HCT116 (cell line): ENCODE measurements around the gene ATXN1. TPM values are rescaled to one million over a fixed set of nuclear protein-coding genes. Genes with fewer than 3 reads are reported as not detected.

Source experiments
- ATAC-seq: fragments of 200-7000 bp; cut with Tn5 transposase; 2 replicates; pipeline ENCODE4 v1.9.1; 2020; ENCODE audit warnings: mild to moderate bottlenecking, moderate library complexity
- BruUV-seq: library from RNA; stranded (reverse); fragments of 400-500 nt; replicated peaks from 2 replicates; lab custom pipeline; 2021; lab: Mats Ljungman, UMichigan
- CTCF ChIA-PET: fragments of 300-600 bp; sonication (Branson Sonifier 250); formaldehyde crosslinking; loops from one replicate; lab custom pipeline; 2021; ENCODE audit warnings: antibody characterized with exemption; lab: Charles Lee
- POLR2A ChIA-PET: fragments of 300-600, 350-600 bp; sonication (Branson Sonifier 250); formaldehyde crosslinking; loops from one replicate; lab custom pipeline; 2021; ENCODE audit warnings: antibody characterized with exemption; lab: Charles Lee
- RAD21 ChIA-PET, 2 experiments: fragments of 300-600 bp; sonication (Branson Sonifier 250); formaldehyde crosslinking; loops; one replicate each; lab custom pipeline; 2023; ENCODE audit warnings: low total read pairs in 2 of 2; ENCODE audit not compliant: uncharacterized antibody in 2 of 2, unreplicated experiment in 2 of 2, low non-redundant PET in 1 of 2; lab: Charles Lee
- DNase-seq: peaks from one replicate; pipeline ENCODE4 v3.0.0-alpha.2; 2010; ENCODE audit warnings: low read depth, low spot score
- H2AFZ ChIP-seq: fragments of 200-600 bp; shearing (Covaris generic), sonication (generic); 2 replicates; pipeline ENCODE4 v1.6.1; 2017; ENCODE audit warnings: low read depth, mixed run types, mixed read lengths, antibody characterized with exemption, low read length; ENCODE audit not compliant: poor library complexity, severe bottlenecking
- H3K27ac ChIP-seq: 2 replicates; pipeline ENCODE4 v1.5.1; 2012; ENCODE audit warnings: low read depth, low read length
- H3K27me3 ChIP-seq: fragments of 200-600 bp; sonication (generic); 2 replicates; pipeline ENCODE4 v1.6.1; 2016; ENCODE audit warnings: mixed run types, low read length, mixed read lengths; ENCODE audit not compliant: insufficient read depth
- H3K36me3 ChIP-seq, 2 experiments: fragments of 200-500 bp in 1 of 2; fragments of 200-600 bp in 1 of 2; sonication (Bioruptor generic) in 1 of 2; sonication (generic) in 1 of 2; 2 replicates each; pipeline versions ENCODE4 v1.5.1 to v1.6.1; 2014 to 2016; ENCODE audit warnings: low read length in 2 of 2, inconsistent platforms in 1 of 2, mixed read lengths in 1 of 2, mixed run types in 1 of 2; ENCODE audit not compliant: insufficient read depth in 2 of 2, control insufficient read depth in 1 of 2
- H3K4me1 ChIP-seq, 2 experiments: fragments of 200-600 bp in 1 of 2; sonication (generic) in 1 of 2; 2 replicates each; pipeline versions ENCODE4 v1.5.1 to v1.6.1; 2012 to 2017; ENCODE audit warnings: low read length in 2 of 2, inconsistent platforms in 1 of 2, mild to moderate bottlenecking in 1 of 2, mixed read lengths in 1 of 2, mixed run types in 1 of 2, moderate library complexity in 1 of 2; ENCODE audit not compliant: insufficient read depth in 2 of 2, control insufficient read depth in 1 of 2
- H3K4me2 ChIP-seq: fragments of 200-600 bp; sonication (generic); 2 replicates; pipeline ENCODE4 v1.6.1; 2017; ENCODE audit warnings: mixed run types, low read length, mixed read lengths
- H3K4me3 ChIP-seq, 2 experiments: fragments of 200-600 bp in 1 of 2; sonication (generic) in 1 of 2; replicated peaks in 1 of 2; 2 replicates each; pipeline ENCODE4 v1.5.1; 2011 to 2016; ENCODE audit warnings: low read length in 2 of 2, control low read depth in 1 of 2, low read depth in 1 of 2, mild to moderate bottlenecking in 1 of 2, mixed read lengths in 1 of 2, mixed run types in 1 of 2
- H3K79me2 ChIP-seq: fragments of 200-600 bp; sonication (generic); 2 replicates; pipeline ENCODE4 v1.6.1; 2017; ENCODE audit warnings: mild to moderate bottlenecking, mixed run types, low read length, moderate library complexity, mixed read lengths; ENCODE audit not compliant: insufficient read depth
- H3K9ac ChIP-seq: fragments of 200-600 bp; sonication (generic); 2 replicates; pipeline ENCODE4 v1.6.1; 2016; ENCODE audit warnings: low read length, mixed read lengths
- H3K9me2 ChIP-seq: fragments of 200-600 bp; sonication (generic), shearing (Covaris generic); 2 replicates; pipeline ENCODE4 v1.6.1; 2017; ENCODE audit warnings: mixed run types, mild to moderate bottlenecking, moderate library complexity; ENCODE audit not compliant: insufficient read depth
- H3K9me3 ChIP-seq, 2 experiments: fragments of 200-500 bp in 1 of 2; fragments of 200-600 bp in 1 of 2; sonication (Bioruptor generic) in 1 of 2; sonication (generic) in 1 of 2; 2 replicates each; pipeline ENCODE4 v1.6.1; 2014 to 2017; ENCODE audit warnings: low read length in 2 of 2, mixed read lengths in 2 of 2, inconsistent platforms in 1 of 2, low read depth in 1 of 2, mild to moderate bottlenecking in 1 of 2, mixed run types in 1 of 2, moderate library complexity in 1 of 2; ENCODE audit not compliant: control insufficient read depth in 1 of 2, insufficient read depth in 1 of 2
- H4K20me1 ChIP-seq: fragments of 200-600 bp; sonication (generic), shearing (Covaris generic); 2 replicates; pipeline ENCODE4 v1.6.1; 2017; ENCODE audit warnings: mixed run types, mild to moderate bottlenecking, moderate library complexity; ENCODE audit not compliant: insufficient read depth
- EZH2phosphoT487 ChIP-seq: fragments of 200-600 bp; IDR thresholded peaks from 2 replicates; pipeline ENCODE4 v1.6.1; 2018; ENCODE audit warnings: antibody characterized with exemption, borderline replicate concordance
- SIN3A ChIP-seq: IDR thresholded peaks from 2 replicates; pipeline ENCODE4 v1.6.1; 2012; ENCODE audit warnings: low read depth
- SRF ChIP-seq: IDR thresholded peaks from 2 replicates; pipeline ENCODE4 v1.6.1; 2012; ENCODE audit warnings: low read depth
- TCF7L2 ChIP-seq: IDR thresholded peaks from 2 replicates; pipeline ENCODE4 v1.7.0; 2011; ENCODE audit warnings: borderline replicate concordance, inconsistent platforms; ENCODE audit not compliant: insufficient read depth, insufficient read length; ENCODE audit errors: extremely low read depth
- intact Hi-C: fragments of 100-400 bp; cut with micrococcal nuclease; formaldehyde crosslinking; loops from 2 replicates; pipeline ENCODE4 v1.10.0; 2022
- total RNA-seq: library from RNA; stranded (reverse); gene quantifications from one replicate; pipeline ENCODE4 v1.2.1, GENCODE V29; 2021; ENCODE audit not compliant: unreplicated experiment
- TF ChIP-seq, protein P1 (sequence below): IDR thresholded peaks from 2 replicates; pipeline ENCODE4 v1.6.1; 2012; ENCODE audit warnings: low read depth
- TF ChIP-seq, protein P2 (sequence below): IDR thresholded peaks from 2 replicates; pipeline ENCODE4 v1.6.1; 2012

ATXN1 gene
- total RNA-seq, 1 experiment from 2014 or later: 21.0 TPM

DNA sequence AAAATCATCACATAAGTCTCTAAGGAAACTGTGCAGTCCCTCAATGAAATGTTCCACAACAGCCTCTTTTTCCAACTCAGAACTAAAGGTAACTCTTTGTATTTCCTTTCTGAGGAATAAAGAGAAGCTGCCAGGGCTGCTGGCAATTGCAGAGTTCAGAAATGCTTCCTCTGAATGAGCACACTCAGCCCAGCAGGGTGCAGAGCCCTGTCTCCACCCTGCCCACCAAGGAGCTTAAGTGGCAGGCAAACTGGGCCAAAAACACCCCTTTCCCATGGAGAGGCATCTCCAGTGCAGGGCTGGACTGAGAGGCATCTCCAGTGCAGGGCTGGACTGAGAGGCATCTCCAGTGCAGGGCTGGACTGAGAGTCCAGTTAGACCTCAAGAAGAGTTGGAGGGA is 267.5 kb downstream of the ATXN1 start:
- no peak overlapping the region for H3K4me3 ChIP-seq
- RAD21 ChIA-PET: no interaction called here
- H3K4me2 ChIP-seq: no peak overlapping the region
- POLR2A ChIA-PET: no interaction called here
- H3K9me3 ChIP-seq: no peaks in the 10 kb centered on the region
- TF ChIP-seq, protein P1, sequence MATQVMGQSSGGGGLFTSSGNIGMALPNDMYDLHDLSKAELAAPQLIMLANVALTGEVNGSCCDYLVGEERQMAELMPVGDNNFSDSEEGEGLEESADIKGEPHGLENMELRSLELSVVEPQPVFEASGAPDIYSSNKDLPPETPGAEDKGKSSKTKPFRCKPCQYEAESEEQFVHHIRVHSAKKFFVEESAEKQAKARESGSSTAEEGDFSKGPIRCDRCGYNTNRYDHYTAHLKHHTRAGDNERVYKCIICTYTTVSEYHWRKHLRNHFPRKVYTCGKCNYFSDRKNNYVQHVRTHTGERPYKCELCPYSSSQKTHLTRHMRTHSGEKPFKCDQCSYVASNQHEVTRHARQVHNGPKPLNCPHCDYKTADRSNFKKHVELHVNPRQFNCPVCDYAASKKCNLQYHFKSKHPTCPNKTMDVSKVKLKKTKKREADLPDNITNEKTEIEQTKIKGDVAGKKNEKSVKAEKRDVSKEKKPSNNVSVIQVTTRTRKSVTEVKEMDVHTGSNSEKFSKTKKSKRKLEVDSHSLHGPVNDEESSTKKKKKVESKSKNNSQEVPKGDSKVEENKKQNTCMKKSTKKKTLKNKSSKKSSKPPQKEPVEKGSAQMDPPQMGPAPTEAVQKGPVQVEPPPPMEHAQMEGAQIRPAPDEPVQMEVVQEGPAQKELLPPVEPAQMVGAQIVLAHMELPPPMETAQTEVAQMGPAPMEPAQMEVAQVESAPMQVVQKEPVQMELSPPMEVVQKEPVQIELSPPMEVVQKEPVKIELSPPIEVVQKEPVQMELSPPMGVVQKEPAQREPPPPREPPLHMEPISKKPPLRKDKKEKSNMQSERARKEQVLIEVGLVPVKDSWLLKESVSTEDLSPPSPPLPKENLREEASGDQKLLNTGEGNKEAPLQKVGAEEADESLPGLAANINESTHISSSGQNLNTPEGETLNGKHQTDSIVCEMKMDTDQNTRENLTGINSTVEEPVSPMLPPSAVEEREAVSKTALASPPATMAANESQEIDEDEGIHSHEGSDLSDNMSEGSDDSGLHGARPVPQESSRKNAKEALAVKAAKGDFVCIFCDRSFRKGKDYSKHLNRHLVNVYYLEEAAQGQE: no peak
- TF ChIP-seq SIN3A: no peak
- ATAC-seq (no peak), DNase-seq (no peak)
- no peak overlapping the region for H3K9ac ChIP-seq
- intact Hi-C loops: no loop called here
- no peak overlapping the region for H2AFZ ChIP-seq
- no peaks in the 10 kb centered on the region for H4K20me1 ChIP-seq
- no peaks in the 10 kb centered on the region for H3K36me3 ChIP-seq
- peaks cover 12 to 29% of the 10 kb centered on the region in 2 experiments for H3K4me1 ChIP-seq
- no peaks in the 10 kb centered on the region for H3K79me2 ChIP-seq
- no TSS peak for BruUV-seq
- CTCF ChIA-PET: no interaction called here
- no peak overlapping the region for H3K27ac ChIP-seq
- H3K9me2 ChIP-seq: no peaks in the 10 kb centered on the region
- H3K27me3 ChIP-seq: no peaks in the 10 kb centered on the region

DNA sequence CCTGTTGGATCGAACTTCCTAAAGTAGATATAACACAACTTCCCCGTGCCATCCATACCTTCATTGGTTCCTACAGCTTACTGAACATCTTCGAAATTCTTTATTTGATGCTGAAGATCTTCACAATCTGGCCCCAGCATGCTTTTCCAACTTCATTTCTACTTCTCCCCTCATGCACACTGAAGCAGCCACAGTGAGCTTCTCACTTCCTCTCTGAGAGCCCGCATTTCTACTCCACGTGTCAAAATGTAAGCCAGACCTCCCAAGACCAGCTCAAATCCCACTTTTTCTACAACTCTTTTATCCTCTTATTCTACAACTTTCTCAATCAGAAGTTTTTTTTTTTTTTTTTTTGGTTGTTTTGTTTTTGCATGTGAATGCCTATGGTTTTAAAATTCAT is 268.1 kb downstream of the ATXN1 start:
- Histone ChIP-seq H3K27me3 (no peaks in the 10 kb centered on the region), H3K9me2 (no peaks in the 10 kb centered on the region), H3K79me2 (no peaks in the 10 kb centered on the region), H3K4me1 (peaks cover 12 to 29% of the 10 kb centered on the region in 2 experiments), H3K9ac (no peak overlapping the region), H4K20me1 (no peaks in the 10 kb centered on the region), H2AFZ (no peak overlapping the region), H3K27ac (no peak overlapping the region), H3K9me3 (no peaks in the 10 kb centered on the region), H3K4me3 (no peak overlapping the region), H3K4me2 (no peak overlapping the region), H3K36me3 (no peaks in the 10 kb centered on the region)
- BruUV-seq: no TSS peak
- RAD21 ChIA-PET: no interaction called here
- intact Hi-C loops: no loop called here
- CTCF ChIA-PET: interaction anchor here (0.7 kb wide), 1 partner anchor 8 kb away, joined by 4 read pairs; no protein-coding TSS in a partner anchor
- DNase-seq (no peak), ATAC-seq (no peak)
- POLR2A ChIA-PET: no interaction called here
- no peak for TF ChIP-seq EZH2phosphoT487
- no peak for TF ChIP-seq SRF
- TF ChIP-seq TCF7L2: no peak
- TF ChIP-seq SIN3A: no peak
- TF ChIP-seq, protein P1: no peak
- TF ChIP-seq, protein P2, sequence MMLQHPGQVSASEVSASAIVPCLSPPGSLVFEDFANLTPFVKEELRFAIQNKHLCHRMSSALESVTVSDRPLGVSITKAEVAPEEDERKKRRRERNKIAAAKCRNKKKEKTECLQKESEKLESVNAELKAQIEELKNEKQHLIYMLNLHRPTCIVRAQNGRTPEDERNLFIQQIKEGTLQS: no peak
